Activated CD4-positive, alpha-beta memory T cell treated with anti-CD3 and anti-CD28 coated beads, Interleukin-2, amount 10 ng/mL, durations not matched to agents 7 days and 5 days (primary cell): Measurements from ENCODE around the gene BSG. TPM values are rescaled to one million over a fixed set of nuclear protein-coding genes. Genes with fewer than 3 reads are reported as not detected.
"Not testable (repeated sequence)": the region's sequence is repeated elsewhere in the genome, so short reads cannot be mapped to it uniquely, and the experiment has no call there.

Experiments
- CTCF ChIA-PET: fragments of 350-600 bp; sonication (Branson Sonifier 250); formaldehyde crosslinking; loops from one replicate; lab custom pipeline; 2021; ENCODE audit warnings: antibody characterized with exemption, inconsistent platforms; lab: Charles Lee
- POLR2A ChIA-PET: fragments of 350-600 bp; sonication (Branson Sonifier 250); formaldehyde crosslinking; loops from one replicate; lab custom pipeline; 2021; ENCODE audit warnings: antibody characterized with exemption; lab: Charles Lee
- DNase-seq: peaks from one replicate; pipeline ENCODE4 v3.0.0-alpha.2; 2020
- H3K27ac Mint-ChIP-seq: one replicate; pipeline ENCODE4 v1.8.0; 2021; ENCODE audit warnings: mild to moderate bottlenecking, mixed read lengths
- H3K27me3 Mint-ChIP-seq: one replicate; pipeline ENCODE4 v1.8.0; 2021; ENCODE audit warnings: mixed read lengths
- H3K36me3 Mint-ChIP-seq: one replicate; pipeline ENCODE4 v1.8.0; 2021; ENCODE audit warnings: low read depth, mixed read lengths
- H3K4me1 Mint-ChIP-seq: one replicate; pipeline ENCODE4 v1.8.0; 2021; ENCODE audit warnings: mixed read lengths
- H3K4me3 Mint-ChIP-seq: one replicate; pipeline ENCODE4 v1.8.0; 2021; ENCODE audit warnings: mild to moderate bottlenecking, mixed read lengths
- H3K9me3 Mint-ChIP-seq: one replicate; pipeline ENCODE4 v1.8.0; 2021; ENCODE audit warnings: mixed read lengths
- total RNA-seq, 2 experiments: library from RNA; stranded (reverse); gene quantifications; one replicate each; pipeline ENCODE4 v1.2.3, GENCODE V29; 2021

Gene BSG
- total RNA-seq, 2 experiments from 2014 or later: 255 to 257 TPM

- no peaks in the 10 kb centered on the region for H3K27me3 Mint-ChIP-seq
- H3K27ac Mint-ChIP-seq: no peak overlapping the region
- no peak overlapping the region for H3K4me3 Mint-ChIP-seq
- CTCF ChIA-PET: no interaction called here
- POLR2A ChIA-PET: no interaction called here
- peaks cover 3% of the 10 kb centered on the region for H3K4me1 Mint-ChIP-seq
- H3K36me3 Mint-ChIP-seq: peaks cover 25% of the 10 kb centered on the region
- no peaks in the 10 kb centered on the region for H3K9me3 Mint-ChIP-seq
- DNase-seq: no peak
Observed at GRCh38 chr19:618247-618619, 45.8 kb downstream of the BSG start.

DNA sequence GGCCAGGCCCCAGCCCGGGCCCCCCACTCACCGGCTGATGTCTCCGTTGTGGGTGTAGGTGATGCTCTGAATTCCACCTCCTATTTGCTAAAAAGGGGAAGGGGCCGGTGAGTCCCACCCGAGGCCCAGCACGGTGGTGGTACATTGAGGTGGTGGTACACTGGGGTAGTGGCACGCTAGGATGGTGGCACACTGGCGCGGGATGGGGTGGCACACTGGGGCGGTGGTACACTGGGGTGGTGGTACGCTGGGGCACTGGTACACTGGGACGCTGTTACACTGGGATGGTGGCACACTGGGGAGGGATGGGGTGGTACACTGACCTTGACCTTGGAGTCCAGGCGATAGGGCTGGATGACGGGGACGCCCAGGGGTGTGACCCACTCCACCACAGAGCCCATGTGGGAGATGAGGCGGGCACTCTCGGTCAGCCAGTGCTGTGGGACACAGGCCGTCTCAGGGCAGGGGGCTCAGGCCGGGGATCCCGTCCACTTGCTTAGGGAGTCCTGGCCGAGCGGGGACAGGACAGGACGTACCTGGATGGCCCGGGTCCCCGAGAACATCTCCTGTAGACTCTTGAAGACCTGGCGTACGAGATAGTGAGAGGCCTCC lies 46.4 kb downstream of the BSG start:
- no peaks in the 10 kb centered on the region for H3K9me3 Mint-ChIP-seq
- no peak for DNase-seq
- H3K27me3 Mint-ChIP-seq: no peaks in the 10 kb centered on the region
- H3K4me1 Mint-ChIP-seq: peaks cover 3% of the 10 kb centered on the region
- H3K27ac Mint-ChIP-seq: no peak overlapping the region
- CTCF ChIA-PET: no interaction called here
- H3K36me3 Mint-ChIP-seq: peaks cover 25% of the 10 kb centered on the region
- POLR2A ChIA-PET: no interaction called here
- no peak overlapping the region for H3K4me3 Mint-ChIP-seq

- Mint-ChIP-seq H3K9me3 (no peaks in the 10 kb centered on the region), H3K4me3 (no peak overlapping the region), H3K27ac (no peak overlapping the region), H3K36me3 (peaks cover 21% of the 10 kb centered on the region), H3K4me1 (peaks cover 3% of the 10 kb centered on the region), H3K27me3 (no peaks in the 10 kb centered on the region)
- no peak for DNase-seq
- CTCF ChIA-PET: no interaction called here
- POLR2A ChIA-PET: no interaction called here
Observed at GRCh38 chr19:619286-620002, 47.0 kb downstream of the BSG start.

- H3K4me3 Mint-ChIP-seq: no peak overlapping the region
- H3K4me1 Mint-ChIP-seq: peaks cover 3% of the 10 kb centered on the region
- no peak overlapping the region for H3K27ac Mint-ChIP-seq
- ChIA-PET CTCF (no interaction called here), POLR2A (no interaction called here)
- DNase-seq: no peak
- no peaks in the 10 kb centered on the region for H3K27me3 Mint-ChIP-seq
- H3K36me3 Mint-ChIP-seq: peaks cover 14% of the 10 kb centered on the region
- H3K9me3 Mint-ChIP-seq: no peaks in the 10 kb centered on the region
Observed at GRCh38 chr19:620166-620862, 47.9 kb downstream of the BSG start.

DNA sequence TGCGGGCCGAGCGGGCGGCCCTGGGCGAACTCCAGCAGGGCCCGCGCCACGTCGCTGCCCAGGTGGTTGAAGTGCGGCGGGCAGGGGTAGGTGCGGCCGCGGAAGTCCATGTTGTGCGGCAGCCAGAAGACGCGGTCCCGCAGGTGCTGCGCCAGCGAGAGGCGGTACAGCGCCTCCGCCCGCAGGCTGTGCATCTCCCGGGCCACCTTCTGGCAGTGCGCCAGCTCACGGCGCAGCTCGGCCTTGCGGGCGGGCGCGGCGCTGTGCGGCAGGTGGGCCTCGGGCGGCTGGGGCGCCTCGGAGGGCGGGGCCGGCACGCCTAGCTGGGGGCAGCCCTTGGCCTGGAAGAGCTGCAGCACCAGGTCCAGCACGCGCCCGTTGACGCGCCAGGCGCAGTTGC lies 48.8 kb downstream of the BSG start:
- POLR2A ChIA-PET, CTCF ChIA-PET: not testable (repeated sequence)

GRCh38 chr19:621819-622218 lies 49.4 kb downstream of the BSG start:
- Mint-ChIP-seq H3K4me3 (no peak overlapping the region), H3K36me3 (peaks cover 11% of the 10 kb centered on the region), H3K9me3 (no peaks in the 10 kb centered on the region), H3K27ac (no peak overlapping the region), H3K4me1 (peaks cover under 1% of the 10 kb centered on the region), H3K27me3 (no peaks in the 10 kb centered on the region)
- CTCF ChIA-PET: no interaction called here
- POLR2A ChIA-PET: no interaction called here
- DNase-seq: no peak

More for the DNA sequence above, 48.8 kb downstream of the BSG start:
- H3K27me3 Mint-ChIP-seq, H3K4me1 Mint-ChIP-seq, DNase-seq, H3K9me3 Mint-ChIP-seq, H3K4me3 Mint-ChIP-seq, H3K27ac Mint-ChIP-seq: not testable (repeated sequence)
- H3K36me3 Mint-ChIP-seq: peaks cover 10% of the 10 kb centered on the region

GRCh38 chr19:622666-623065 lies 50.3 kb downstream of the BSG start:
- CTCF ChIA-PET: no interaction called here
- Mint-ChIP-seq H3K36me3 (peaks cover 13% of the 10 kb centered on the region), H3K9me3 (no peaks in the 10 kb centered on the region), H3K4me1 (peaks cover 1% of the 10 kb centered on the region), H3K4me3 (no peak overlapping the region), H3K27me3 (no peaks in the 10 kb centered on the region), H3K27ac (no peak overlapping the region)
- DNase-seq: no peak
- POLR2A ChIA-PET: interaction anchor here (1.3 kb wide), 1 partner anchor 51 kb away, joined by 3 read pairs; the partner anchor contains the start of gene BSG

DNA sequence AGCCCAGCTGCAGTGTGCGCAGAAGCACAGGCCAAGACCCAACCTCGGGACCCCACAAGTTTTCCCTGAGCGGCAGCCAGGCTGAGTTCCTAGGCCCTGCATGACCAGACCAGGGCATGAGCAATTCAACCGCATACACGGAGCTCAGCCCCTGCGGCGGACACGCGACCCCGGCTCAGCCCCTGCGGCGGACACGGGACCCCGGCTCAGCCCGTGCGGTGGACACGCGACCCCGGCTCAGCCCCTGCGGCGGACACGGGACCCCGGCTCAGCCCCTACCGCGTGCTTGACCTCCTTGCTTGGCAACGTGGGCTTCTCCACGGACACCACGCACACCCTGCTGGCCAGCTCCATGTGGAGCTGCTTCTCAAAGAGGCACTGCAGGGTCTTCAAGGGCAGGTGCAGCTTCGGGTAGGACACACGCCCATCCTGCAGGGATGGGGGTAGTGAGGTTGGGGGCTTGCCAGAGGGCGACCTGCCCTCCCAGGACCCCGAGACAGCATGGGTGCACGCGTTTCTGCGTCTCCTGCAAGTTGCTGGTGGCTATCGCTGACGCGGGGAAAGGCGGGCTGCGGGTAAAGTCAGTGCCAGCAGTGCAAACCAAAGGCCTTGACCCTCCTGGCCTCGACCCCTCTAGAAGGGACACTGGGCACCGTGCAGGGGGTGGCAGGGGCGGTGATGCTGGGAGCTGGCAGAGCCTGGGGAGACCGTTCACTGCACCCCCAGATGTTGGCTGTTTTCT lies 51.0 kb downstream of the BSG start:
- H3K9me3 Mint-ChIP-seq: no peaks in the 10 kb centered on the region
- DNase-seq: no peak
- peaks cover 15% of the 10 kb centered on the region for H3K36me3 Mint-ChIP-seq
- H3K27ac Mint-ChIP-seq: no peak overlapping the region
- ChIA-PET POLR2A (interaction anchor here (1.3 kb wide), 1 partner anchor 51 kb away, joined by 3 read pairs; the partner anchor contains the start of gene BSG), CTCF (no interaction called here)
- H3K4me1 Mint-ChIP-seq: peaks cover 1% of the 10 kb centered on the region
- no peak overlapping the region for H3K4me3 Mint-ChIP-seq
- no peaks in the 10 kb centered on the region for H3K27me3 Mint-ChIP-seq

DNA sequence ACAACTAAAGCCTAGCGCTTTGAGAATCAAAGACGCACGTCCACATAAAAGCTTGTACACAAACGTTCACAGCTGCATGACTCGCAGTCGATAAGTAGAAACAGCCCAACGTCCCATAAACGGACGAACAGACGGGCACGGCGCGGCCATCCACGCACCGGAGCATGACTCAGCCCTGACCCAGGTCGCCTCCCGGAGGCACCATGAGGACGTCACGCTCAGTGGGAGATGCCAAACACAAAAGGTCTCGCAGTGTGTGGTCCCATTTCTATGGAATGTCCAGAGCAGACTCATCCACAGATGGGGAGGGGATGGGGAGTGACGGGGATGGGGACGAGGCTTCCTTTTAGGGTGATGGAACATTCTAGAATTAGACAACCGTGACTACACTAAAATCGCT lies 51.6 kb downstream of the BSG start:
- ChIA-PET POLR2A (interaction anchor here (1.3 kb wide), 1 partner anchor 52 kb away, joined by 3 read pairs; the partner anchor contains the start of gene BSG), CTCF (no interaction called here)
- Mint-ChIP-seq H3K27me3 (no peaks in the 10 kb centered on the region), H3K9me3 (no peaks in the 10 kb centered on the region), H3K4me1 (peaks cover 3% of the 10 kb centered on the region), H3K36me3 (peaks cover 16% of the 10 kb centered on the region), H3K27ac (no peak overlapping the region), H3K4me3 (no peak overlapping the region)
- DNase-seq: no peak

- H3K27ac Mint-ChIP-seq: no peak overlapping the region
- ChIA-PET CTCF (no interaction called here), POLR2A (interaction anchor here (1.3 kb wide), 1 partner anchor 36 kb away, joined by 3 read pairs; no protein-coding TSS in a partner anchor)
- H3K36me3 Mint-ChIP-seq: peaks cover 15% of the 10 kb centered on the region
- H3K4me3 Mint-ChIP-seq: no peak overlapping the region
- H3K27me3 Mint-ChIP-seq: no peaks in the 10 kb centered on the region
- DNase-seq: no peak
- peaks cover 5% of the 10 kb centered on the region for H3K4me1 Mint-ChIP-seq
- H3K9me3 Mint-ChIP-seq: no peaks in the 10 kb centered on the region
Observed at GRCh38 chr19:624433-625109, 52.2 kb downstream of the BSG start.

- POLR2A ChIA-PET: interaction anchor here (1.3 kb wide), 1 partner anchor 36 kb away, joined by 3 read pairs; no protein-coding TSS in a partner anchor
- CTCF ChIA-PET: no interaction called here
- H3K36me3 Mint-ChIP-seq: peaks cover 17% of the 10 kb centered on the region
- no peak for DNase-seq
- no peaks in the 10 kb centered on the region for H3K9me3 Mint-ChIP-seq
- no peak overlapping the region for H3K27ac Mint-ChIP-seq
- no peak overlapping the region for H3K4me3 Mint-ChIP-seq
- H3K27me3 Mint-ChIP-seq: no peaks in the 10 kb centered on the region
- peaks cover 7% of the 10 kb centered on the region for H3K4me1 Mint-ChIP-seq
Observed at GRCh38 chr19:625257-625656, 52.9 kb downstream of the BSG start.

DNA sequence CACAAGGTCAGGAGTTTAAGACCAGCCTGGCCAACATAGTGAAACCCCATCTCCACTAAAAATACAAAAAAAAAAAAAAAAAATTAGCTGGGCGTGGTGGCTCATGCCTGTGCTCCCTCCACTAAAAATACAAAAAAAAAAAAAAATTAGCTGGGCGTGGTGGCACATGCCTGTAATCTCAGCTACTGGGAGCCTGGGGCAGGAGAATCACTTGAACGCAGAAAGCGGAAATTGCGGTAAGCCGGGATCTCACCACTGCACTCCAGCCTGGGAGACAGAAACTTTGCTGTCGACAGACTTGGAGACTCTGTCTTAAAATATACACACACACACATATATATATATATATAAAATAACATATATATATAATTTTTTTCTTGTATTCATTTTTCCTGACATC lies 54.2 kb downstream of the BSG start:
- H3K27ac Mint-ChIP-seq, DNase-seq, H3K9me3 Mint-ChIP-seq, H3K4me3 Mint-ChIP-seq, H3K27me3 Mint-ChIP-seq, POLR2A ChIA-PET: not testable (repeated sequence)
- Mint-ChIP-seq H3K36me3 (peaks cover 21% of the 10 kb centered on the region), H3K4me1 (peaks cover 15% of the 10 kb centered on the region)
- CTCF ChIA-PET: interaction anchor here (0.7 to 0.9 kb wide), 3 partner anchors 40 to 114 kb away, joined by 3 to 4 read pairs (median 3); no protein-coding TSS in a partner anchor
